Measurements from ENCODE around the gene APOL4.
"Not testable (repeated sequence)": the region's sequence is repeated elsewhere in the genome, so short reads cannot be mapped to it uniquely, and the experiment has no call there.

The APOL4 gene

DNA sequence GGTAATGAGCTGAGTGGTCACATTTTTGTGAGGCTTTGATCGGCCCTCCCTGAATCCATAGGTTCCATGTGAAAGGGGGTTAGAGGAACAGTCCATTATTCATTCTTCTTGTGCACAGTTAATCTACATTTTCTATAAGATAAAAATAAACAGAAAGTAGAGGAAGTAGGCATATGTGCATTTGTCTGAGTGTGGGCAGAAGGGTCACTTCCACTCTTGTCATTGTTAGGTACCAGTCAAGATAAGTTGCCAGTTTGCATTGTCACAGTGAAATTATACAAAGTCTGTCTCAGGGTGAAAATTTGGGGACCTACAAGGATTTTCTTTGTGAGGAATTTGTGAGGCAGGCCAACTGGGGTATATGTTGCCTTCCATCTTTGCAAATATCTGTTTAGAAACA is 4.6 kb upstream of the APOL4 start:
- DNase-seq (ENCODE audit: low spot score): no peak

- not testable (repeated sequence) for DNase-seq (ENCODE audit: low spot score)
Measured at GRCh38 chr22:36205573-36205972, 4.0 kb upstream of the APOL4 start.

- no peak for DNase-seq (ENCODE audit: low spot score)
Measured at GRCh38 chr22:36204632-36205015, 3.0 kb upstream of the APOL4 start.

DNA sequence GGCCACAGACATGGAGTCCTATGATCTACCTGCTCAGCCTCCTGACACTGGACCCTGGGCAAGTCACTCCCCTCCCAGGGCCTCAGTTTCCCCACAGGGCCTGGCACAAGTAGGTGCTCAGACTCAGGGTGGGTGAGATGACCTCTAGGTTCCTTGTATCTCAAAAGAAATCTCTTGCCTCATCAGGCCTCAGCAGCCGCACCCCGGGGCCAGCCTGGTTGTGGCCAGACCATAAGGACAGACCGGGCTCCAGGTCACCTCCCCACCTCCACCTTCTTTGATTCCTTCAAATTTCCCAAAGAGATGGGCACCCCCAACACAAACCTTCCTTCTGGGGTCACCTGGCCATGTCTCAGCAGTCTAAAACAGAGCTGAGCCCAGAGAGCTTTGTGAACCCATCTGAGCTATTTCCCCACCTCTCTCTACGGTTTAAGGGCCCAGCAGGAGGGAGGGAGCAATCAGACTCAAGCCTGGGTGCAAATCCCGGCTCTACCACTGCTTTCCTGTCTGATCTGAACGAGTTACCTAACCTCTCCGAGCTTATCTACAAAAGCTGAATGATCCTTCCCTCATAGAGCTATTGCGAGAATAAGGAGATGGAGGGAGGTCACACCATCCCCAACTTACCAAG is 2.5 kb upstream of the APOL4 start:
- DNase-seq (ENCODE audit: low spot score): no peak

DNA sequence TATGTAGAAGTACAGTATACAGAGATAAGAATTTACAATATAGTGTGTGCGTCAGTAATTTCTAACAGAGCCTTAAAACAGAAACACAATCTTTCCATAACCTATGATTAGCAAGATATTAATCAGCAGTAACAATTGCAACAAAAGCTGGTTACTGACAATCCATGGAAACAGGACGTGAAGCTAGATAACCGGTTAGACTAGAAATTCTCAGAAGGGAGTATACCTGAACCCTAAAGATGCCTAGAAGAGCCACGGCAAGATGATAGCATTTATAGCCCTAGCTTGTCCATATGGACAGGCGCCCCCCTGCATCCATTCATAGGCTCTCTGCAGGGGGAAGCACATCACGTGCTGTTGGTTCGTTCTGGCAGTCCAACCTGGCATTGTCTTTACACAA is 1.8 kb upstream of the APOL4 start:
- not testable (repeated sequence) for DNase-seq (ENCODE audit: low spot score)

DNA sequence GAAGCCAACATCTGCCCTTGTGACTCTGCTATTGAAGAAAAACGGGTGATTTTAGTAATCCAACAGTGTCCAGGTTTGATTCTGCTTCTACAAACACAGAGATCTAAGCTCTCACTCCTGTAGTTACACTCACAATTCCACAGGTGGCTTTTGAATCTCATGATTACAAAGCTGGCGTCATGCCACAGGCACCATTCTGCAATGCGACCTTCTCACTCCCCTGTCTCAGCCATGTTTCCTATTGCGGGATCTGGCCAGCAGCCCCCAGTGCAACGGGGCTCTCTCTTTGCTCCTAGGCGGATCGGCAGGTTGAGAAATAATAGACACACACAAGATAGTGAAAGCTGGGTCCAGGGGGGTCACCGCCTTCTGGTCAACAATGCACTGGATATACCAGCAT is 1.3 kb upstream of the APOL4 start:
- not testable (repeated sequence) for DNase-seq (ENCODE audit: low spot score)

DNA sequence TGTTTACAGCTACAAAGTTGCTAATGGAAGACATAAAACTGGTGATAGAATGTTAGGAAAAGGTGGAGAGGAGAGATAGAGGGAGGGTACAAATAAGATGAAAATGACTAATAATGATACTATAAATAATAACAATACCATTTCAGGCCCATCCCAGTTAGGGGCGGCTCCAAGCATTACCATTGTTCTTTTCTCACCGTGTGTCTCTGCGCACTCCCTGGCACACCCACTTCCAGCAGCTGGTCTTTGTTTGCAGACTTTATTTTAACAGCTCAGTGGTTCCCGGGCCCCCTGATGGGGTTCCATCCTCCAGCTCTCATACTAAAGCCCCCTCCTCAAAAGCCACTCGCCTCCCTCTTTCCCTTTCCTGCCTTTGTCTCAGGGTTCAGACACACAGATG is 584 bp downstream of the APOL4 start:
- not testable (repeated sequence) for DNase-seq (ENCODE audit: low spot score)

GRCh38 chr22:36199001-36199551 is 2.5 kb downstream of the APOL4 start:
- no peak for DNase-seq (ENCODE audit: low spot score)

DNA sequence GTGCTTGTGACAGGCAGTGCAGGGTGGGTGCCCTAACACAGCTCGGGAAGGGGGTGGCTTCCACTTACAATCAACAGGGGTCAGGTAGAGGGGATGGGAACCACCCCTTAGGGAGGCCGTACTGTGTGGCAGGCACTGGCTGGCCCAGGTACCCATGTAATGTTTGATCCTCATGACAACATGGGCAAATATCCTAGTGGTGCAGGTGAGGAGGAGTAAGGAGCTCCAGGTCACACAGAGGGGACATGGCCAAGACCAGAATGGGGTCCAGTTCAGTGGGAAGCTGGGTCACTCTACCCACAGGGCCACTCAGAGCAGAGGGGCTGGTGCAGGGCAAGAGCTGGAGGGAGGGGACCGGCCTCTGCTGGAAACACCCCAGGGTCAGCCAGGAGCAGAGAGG is 3.1 kb downstream of the APOL4 start:
- no peak for DNase-seq (ENCODE audit: low spot score)

DNA sequence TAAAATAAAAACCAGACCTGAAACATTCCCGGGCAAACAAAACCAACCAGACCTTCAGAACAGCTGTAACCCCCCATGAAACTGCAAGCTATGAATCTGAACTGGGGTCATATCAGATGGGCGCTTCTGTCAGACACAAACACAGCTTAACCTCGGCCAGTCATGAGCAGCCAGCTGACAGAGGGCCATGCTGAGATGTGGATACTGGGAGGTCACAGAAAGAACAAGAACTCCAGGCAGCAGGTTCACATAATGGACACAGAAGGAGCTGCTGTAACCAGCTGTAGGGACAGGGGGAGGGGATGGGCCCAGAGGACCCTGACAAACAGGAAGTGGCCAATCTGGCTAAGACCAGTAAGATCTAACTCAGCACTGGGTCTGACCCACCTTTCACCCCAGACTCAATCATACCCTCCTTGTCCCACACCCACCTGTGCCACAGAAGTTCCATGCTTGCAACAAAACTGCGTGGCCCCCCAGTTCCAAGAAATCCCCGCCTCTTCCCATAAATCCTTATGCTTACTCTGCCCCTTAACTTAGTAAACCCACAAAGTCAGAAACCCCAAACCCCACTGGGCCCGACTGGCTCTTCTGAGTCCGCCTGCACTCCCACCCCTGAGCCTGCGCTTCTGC is 4.0 kb downstream of the APOL4 start:
- DNase-seq (ENCODE audit: low spot score): no peak

- DNase-seq (ENCODE audit: low spot score): no peak
Measured at GRCh38 chr22:36197065-36197440, 4.6 kb downstream of the APOL4 start.

GRCh38 chr22:36196254-36197064 is 5.2 kb downstream of the APOL4 start:
- no peak for DNase-seq (ENCODE audit: low spot score)

GRCh38 chr22:36194971-36195370 is 6.6 kb downstream of the APOL4 start:
- peak; percentile 72 for DNase-seq (ENCODE audit: low spot score)

GRCh38 chr22:36194385-36194784 is 7.2 kb downstream of the APOL4 start:
- DNase-seq (ENCODE audit: low spot score): no peak

- no peak for DNase-seq (ENCODE audit: low spot score)
Measured at GRCh38 chr22:36193577-36193976, 8.0 kb downstream of the APOL4 start.

- no peak for DNase-seq (ENCODE audit: low spot score)
Measured at GRCh38 chr22:36193171-36193570, 8.4 kb downstream of the APOL4 start.

DNA sequence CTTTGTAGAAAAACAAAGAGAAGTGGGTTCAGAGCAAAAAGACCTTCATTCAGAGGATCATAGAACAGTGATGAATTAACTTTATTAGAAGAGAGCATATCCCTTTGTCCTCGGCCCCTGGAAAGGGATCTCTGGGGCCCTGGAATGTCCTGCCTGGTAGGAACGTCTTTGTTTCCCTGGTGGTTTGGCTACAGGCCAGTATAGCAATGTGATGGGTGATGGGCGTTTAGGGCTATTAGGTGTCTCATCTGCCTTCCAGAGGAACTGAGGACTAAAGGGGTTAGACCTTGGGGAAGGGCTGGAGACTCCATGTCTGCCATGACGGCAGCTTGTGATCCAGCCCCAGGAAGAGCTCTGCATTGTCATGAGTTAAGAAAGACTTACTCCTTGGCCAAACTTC is 9.1 kb downstream of the APOL4 start:
- peak; percentile 32 for DNase-seq (ENCODE audit: low spot score)

- DNase-seq (ENCODE audit: low spot score): no peak
Measured at GRCh38 chr22:36191106-36191836, 10.3 kb downstream of the APOL4 start.

DNA sequence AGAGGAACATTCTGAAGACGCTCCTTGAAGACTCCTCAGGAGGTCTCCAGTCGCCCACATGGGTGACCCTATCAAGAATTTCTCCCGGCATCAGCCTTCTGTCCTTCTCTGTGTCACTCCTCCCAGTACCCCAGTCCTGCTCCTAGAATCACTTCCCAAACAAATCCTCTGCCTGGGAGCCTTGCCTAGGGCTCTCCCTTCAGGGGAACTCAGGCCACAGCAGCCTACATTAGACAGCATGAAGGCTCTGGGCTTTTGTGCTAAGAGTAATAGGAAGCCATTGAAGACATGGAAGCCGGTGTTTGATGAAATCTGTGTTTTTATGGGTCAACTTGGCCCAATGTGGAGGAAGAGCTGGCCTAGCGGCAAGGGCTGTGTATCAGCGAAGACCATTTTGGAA is 13.7 kb downstream of the APOL4 start:
- DNase-seq (ENCODE audit: low spot score): not testable (repeated sequence)

- DNase-seq (ENCODE audit: low spot score): no peak
Measured at GRCh38 chr22:36185828-36186624, 15.6 kb downstream of the APOL4 start.

DNA sequence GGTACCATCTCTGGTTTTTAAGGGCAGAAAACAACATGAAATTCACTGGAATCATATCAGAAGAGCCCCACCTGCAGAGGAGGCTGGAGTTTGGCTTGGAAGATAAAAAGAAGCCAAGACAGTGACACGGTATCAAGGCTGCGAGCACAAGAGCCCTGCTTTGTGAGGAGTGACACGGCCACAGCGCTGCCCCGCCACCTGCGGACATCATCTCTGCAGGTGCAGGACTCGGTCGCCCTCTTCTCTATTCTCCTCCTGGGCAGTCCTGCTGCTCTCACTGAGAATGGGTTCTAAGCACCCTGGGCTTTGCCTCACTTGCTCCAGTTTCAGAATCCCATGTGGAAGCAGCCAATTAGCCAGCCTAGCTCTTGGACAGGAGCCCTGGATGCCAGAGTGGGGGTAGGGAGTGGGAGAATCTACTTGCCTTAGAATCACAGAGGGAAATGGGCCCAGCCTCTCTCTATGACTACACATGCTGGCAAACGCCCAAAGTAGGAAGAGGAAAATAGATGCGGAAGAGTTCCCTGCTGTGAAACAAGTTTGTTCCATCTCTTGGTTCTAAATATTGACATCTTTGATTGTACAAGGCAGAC is 17.1 kb downstream of the APOL4 start:
- DNase-seq (ENCODE audit: low spot score): no peak

All from kidney tubule cell (primary cell).